Tongue (tissue), 2 donors: ENCODE data around the gene NDUFB2. TPM values are rescaled to one million over a fixed set of nuclear protein-coding genes. Genes with fewer than 3 reads are reported as not detected.
"Not testable (repeated sequence)": the region's sequence is repeated elsewhere in the genome, so short reads cannot be mapped to it uniquely, and the experiment has no call there.

Experiments
- DNase-seq: peaks from one replicate; pipeline ENCODE4 v3.0.0-alpha.2; 2015
- total RNA-seq: library from RNA; depleted of rRNA; stranded (reverse); fragments of >200 nt; gene quantifications from one replicate; pipeline ENCODE4 v1.2.3, GENCODE V29; 2014

Gene NDUFB2
- total RNA-seq, 1 donor from 2014 or later: 368 TPM

GRCh38 chr7:140672382-140673062 is 24.0 kb upstream of the NDUFB2 start, which contains the start of gene ADCK2:
Gene ADCK2 (plus strand): TSS chr7:140672945. CDS start chr7:140673331, 386 bp downstream.
- peak; percentile 71 for DNase-seq

GRCh38 chr7:140673063-140673773 is 23.3 kb upstream of the NDUFB2 start:
- DNase-seq: peak; percentile 74

DNA sequence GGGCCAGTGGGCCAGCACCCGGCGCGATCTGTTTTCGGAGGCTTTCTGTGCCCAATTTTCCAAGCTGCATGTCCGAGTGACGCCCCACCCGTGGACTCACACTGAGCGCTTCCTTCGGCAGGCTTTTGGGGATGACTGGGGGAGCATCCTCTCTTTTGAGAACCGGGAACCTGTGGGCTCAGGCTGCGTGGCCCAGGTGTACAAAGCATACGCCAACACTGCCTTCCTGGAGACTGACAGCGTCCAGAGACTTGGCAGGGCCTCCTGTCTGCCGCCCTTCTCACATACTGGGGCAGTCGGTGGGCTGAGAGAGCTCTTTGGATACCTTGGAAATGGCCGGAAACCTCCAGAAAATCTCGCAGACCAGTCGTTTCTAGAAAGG is 22.7 kb upstream of the NDUFB2 start:
- no peak for DNase-seq

DNA sequence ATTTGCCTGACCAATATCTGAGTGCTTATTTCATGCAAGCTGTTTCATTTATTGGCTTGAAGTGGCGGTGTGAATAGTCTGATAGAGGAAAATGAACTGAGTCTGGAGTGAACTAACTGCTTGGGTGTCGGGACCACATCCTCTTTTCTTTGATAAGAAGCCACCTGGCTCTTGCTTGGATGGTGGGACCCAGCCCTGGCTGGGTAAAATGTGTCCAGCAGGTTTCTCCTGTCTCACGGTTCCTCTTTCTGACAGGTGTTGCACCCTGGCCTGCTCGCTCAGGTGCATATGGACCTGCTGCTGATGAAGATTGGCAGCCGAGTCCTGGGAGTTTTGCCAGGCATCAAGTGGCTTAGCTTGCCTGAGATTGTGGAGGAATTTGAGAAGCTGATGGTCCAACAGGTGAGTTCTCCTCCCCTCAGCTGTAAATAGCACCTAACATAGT is 22.1 kb upstream of the NDUFB2 start:
- DNase-seq: no peak

DNA sequence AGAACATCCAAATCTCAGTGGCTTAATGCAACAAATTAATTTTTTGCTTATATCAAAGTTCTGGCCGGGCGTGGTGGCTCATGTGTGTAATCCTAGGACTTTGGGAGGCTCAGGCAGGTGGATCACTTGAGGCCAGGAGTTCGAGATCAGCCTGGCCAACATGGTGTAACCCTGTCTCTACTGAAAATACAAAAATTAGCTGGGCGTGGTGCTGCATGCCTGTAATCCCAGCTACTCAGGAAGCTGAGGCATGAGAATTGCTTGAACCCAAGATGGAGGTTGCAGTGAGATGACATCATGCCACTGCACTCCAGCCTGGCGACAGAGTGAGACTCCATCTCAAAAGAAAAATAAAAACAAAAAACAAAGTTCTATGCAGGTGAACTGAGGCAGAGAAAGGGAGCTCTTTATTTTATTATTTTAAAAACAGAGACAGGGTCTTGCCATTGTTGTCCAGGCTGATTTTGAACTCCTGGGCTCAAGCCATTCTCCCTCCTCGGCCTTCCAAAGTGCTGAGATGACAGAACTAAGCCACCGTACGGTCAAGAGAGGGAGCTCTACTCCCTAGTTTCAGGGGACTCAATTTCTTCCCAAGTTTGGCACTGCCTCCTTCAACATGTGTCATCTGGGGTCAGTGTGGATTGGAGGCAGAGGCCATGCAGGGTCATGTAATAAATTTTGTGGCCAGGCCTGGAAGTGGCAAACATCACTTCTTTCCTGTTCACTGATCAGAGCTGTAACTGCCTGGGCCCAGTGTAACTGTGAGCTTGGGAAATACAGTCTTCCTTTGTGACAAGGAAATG is 21.4 kb upstream of the NDUFB2 start:
- DNase-seq: peak; percentile 41

GRCh38 chr7:140675726-140676125 is 20.8 kb upstream of the NDUFB2 start:
- no peak for DNase-seq

DNA sequence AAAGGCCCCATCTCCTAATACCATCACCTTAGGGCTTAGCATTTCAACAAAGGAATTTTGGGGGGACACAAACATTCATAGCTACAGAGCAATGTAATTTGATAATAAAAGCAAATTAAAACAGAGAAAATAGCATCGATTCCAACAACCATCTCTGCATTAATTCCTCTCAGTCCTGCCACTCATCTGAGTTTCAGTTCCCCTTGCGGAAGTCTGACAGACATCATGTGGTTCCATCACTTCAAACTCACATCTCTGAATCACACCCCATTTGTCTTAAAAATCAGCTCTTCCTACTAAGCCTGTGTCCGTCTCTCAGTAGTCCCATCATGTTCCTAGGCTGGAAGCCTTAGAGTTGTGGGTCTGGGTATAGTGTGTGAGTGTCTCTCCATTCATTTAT is 20.2 kb upstream of the NDUFB2 start:
- DNase-seq: no peak

- DNase-seq: not testable (repeated sequence)
These were observed 19.6 kb upstream of the NDUFB2 start for GRCh38 chr7:140676956-140677355.

DNA sequence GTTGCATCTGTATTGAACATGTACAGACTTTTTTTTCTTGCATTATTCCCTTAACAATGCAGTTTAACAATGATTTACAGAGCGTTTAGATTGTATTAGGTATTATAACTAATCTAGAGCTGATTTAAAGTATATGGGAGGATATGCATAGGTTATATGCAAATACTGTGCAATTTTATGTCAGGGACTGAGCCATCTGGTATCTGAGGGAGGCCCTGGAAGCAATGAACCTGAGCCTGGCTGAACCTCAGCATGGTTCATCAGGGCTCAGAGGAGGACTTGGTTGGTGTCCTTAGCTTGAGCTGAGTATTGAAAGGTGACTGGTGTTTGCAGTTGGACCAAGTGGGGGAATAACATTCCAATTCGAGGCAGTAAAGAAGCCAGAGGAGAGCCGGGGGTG is 19.0 kb upstream of the NDUFB2 start:
- no peak for DNase-seq

- DNase-seq: no peak
These were observed 18.3 kb upstream of the NDUFB2 start for GRCh38 chr7:140678081-140678815.

GRCh38 chr7:140678816-140679130 is 17.7 kb upstream of the NDUFB2 start:
- DNase-seq: no peak

DNA sequence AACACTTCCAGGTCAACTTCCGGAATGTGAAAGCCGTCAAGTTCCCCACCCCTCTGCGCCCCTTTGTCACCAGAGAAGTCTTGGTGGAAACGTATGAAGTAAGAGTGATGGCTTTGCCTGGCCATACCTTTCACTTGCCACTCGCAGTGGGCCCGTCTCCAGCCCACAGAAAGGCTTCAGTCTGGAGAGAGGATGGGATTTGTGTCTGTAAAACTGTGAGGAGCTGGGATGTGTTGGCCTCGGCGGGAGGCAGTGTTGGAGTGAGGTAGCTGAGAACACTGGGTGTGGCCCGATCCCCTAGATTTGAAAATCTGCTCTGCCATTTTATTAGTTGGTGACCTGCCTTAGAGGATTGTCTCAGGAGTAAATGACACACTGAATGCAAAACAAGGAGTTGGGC is 17.3 kb upstream of the NDUFB2 start:
- DNase-seq: no peak

DNA sequence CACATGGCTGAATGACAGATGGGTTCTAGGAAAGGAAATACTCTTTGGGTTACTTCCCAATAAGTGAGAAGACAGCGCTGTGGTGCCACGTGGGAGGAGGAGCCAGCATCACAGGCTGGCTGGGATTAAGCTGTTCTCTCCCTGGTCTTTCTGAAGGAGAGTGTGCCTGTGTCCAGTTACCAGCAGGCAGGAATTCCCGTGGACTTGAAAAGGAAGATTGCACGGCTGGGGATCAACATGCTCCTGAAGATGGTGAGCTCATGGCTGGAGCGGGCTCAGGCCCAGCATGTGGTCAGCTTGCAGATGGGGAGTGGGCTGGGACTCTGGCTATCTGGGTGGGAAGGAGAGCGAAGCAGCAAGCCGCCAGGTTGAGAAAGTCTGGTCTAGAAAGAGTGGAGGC is 15.6 kb upstream of the NDUFB2 start:
- no peak for DNase-seq

DNA sequence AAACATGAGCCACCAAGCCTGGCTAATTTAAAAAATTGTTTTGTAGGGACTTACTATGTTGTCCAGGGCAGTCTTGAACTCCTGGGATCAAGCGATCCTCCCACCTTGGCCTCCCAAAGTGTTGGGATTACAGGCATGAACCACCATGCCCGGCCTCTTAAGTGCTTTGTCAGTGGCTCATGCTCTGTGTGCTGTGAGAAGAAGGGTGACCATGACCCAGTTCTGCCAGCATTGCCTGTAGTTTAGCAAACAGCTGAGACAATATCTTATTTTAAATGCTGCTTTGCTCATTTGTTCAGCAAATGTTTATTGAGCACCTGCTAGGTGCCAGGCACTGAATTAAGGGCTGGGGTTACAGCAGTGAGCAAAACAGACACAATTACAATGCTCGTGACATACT is 14.7 kb upstream of the NDUFB2 start:
- no peak for DNase-seq

DNA sequence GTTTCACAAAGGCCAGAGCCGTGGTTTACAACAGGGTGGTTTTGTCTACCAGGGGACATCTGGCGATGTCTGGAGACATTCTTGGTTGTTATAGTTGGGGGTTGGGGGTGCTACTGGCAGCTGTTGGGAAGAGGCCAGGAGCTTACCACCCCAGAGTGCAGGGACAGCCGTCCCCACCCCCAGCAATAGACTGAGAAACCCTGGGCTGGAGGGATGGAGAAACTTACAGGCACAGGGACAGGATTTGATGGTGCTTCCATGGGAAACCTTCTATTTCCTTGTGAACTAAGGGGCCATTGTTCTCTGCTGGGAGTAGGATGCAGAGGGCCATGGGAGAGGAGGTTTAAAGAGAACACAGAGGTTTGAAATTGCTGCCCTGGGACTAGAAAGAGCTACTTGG is 12.9 kb upstream of the NDUFB2 start:
- DNase-seq: no peak

DNA sequence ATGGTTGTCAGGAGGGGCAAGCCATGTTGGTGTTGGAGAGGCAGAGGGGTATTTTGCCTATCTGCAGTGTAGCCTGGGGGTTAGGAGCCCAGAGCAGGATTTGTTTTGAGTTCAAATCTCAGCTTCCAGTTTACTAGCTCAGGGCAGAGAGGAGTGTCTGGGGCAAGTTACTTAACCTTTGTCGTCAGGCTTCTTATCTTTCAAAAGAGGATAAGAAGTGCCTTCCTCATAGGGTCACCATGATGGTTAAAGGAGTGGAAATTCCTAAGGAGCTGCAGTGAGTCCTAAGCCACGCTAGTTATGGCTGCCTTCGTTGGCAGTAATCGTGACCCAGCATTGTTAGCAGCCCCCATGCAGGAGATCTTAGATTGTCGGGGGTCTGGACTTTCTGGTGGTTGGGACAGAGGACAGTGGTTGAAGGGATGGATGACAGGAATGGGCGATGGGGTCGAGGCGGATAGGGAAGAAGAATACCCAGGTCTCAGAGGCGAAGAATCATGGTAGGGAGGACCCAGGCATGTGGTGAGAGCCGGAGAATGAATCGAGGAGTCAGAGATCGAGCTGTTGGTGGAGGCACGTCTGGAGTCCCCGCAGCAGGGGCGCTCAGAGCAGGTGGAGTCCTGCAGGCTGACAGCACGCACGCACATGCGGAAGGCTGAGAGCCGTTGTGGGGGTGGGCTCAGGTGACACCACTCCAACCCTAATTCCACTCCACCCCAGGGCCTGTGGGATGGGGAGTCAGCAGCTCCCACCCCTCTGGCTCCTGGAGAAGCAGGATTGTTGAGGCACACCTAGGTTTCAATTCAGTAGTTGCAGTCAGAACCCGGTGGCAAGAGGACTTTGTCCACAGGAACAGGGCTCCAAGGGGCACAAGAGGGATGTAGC is 12.2 kb upstream of the NDUFB2 start:
- DNase-seq: no peak

- no peak for DNase-seq
These were observed 11.0 kb upstream of the NDUFB2 start for GRCh38 chr7:140685407-140686087.

- no peak for DNase-seq
These were observed 9.6 kb upstream of the NDUFB2 start for GRCh38 chr7:140686921-140687320.

DNA sequence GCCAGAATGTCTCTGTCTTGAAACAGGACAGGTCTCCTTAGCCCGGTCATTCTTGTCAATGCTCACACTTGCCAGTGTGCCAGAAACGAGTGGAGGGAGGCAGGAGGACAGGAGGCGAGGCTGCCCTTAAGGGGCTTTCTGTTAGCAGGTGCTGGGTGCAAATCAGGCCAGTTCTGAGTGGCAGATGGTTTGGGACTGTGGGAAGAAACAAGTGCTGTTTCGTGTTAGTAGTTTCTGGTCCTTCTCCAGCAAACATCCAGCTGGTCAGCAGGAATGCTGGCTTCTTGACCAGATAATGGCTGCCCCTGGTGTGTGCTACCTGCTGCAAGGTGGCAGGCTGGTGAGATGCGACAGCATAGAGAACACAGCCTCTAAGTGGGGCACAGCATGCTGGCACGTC is 8.2 kb upstream of the NDUFB2 start:
- no peak for DNase-seq

DNA sequence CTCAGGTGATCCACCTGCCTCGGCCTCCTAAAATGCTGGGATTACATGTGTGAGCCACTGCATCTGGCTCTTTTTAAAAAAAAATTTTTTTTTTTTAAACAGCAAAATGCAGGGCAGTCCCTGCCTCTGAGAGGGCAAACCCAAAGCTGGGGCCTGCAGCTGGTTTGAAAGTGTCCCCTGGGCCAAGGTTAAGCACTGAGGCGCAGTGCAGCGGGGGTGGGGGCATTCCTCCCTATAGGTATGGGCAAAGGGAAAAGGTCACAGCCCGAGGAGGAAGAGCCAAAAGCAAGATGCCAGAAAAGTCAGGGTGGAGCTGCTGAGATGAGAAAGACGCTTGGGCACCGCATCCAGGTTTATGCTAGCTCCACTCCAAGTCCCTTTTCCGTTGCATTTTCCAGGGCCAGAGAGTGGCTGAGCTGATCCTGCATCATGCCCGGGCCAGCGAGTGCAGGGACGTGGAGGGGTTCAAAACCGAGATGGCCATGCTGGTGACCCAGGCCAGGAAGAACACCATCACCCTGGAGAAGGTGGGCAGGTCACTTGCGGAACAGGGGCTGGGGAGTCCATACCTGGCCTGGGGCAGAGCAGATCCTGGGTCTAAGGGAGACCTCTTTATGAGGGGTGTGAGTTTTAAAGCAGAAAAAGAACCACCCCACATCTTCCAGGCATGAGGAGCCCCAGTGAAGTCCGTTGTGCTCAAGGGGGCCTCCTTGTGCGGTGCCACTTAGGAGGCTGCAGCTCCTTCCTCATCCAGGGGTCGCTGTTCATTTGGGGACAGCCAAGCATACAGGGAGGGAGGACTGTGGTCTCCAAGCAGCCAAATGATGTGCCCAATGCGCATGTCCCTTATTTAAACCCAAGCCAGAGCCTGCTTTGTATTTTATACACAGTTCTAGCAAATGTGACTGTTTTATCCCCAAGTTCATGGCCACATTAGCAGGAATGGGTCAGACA is 7.0 kb upstream of the NDUFB2 start:
- no peak for DNase-seq
